RKO (cell line): ENCODE results near the gene CPSF4.
A peak's percentile ranks its signal among the peaks of the same experiment; 100 is the strongest.
"Not testable (repeated sequence)": the region's sequence is repeated elsewhere in the genome, so short reads cannot be mapped to it uniquely, and the experiment has no call there.

Source experiments
- DNase-seq: peaks from one replicate; pipeline ENCODE4 v3.0.0-alpha.2; 2016; ENCODE audit warnings: low spot score

Gene CPSF4

GRCh38 chr7:99408379-99409191, 30.2 kb upstream of the CPSF4 start, which contains the start of the genes BUD31 and PDAP1:
Gene BUD31, plus strand, starts transcription at chr7:99408969. Its CDS starts 2,124 bp downstream, at chr7:99411093.
Gene PDAP1, minus strand, starts transcription at chr7:99408597. Its CDS starts 49 bp downstream, at chr7:99408548.
- DNase-seq = peak; percentile 98

GRCh38 chr7:99409192-99409572, 29.6 kb upstream of the CPSF4 start:
- DNase-seq = peak; percentile 51

- DNase-seq = peak; percentile 48
Observed at GRCh38 chr7:99409806-99410205, 28.9 kb upstream of the CPSF4 start.

GRCh38 chr7:99410635-99411034, 28.1 kb upstream of the CPSF4 start:
- no peak for DNase-seq

GRCh38 chr7:99415513-99416127, 23.1 kb upstream of the CPSF4 start:
- peak; percentile 85 for DNase-seq

- no peak for DNase-seq
Observed at GRCh38 chr7:99418260-99418659, 20.5 kb upstream of the CPSF4 start.

GRCh38 chr7:99419323-99420021, 19.3 kb upstream of the CPSF4 start:
- DNase-seq = no peak

- DNase-seq = no peak
Observed at GRCh38 chr7:99420213-99420612, 18.5 kb upstream of the CPSF4 start.

- no peak for DNase-seq
Observed at GRCh38 chr7:99420986-99421385, 17.8 kb upstream of the CPSF4 start.

- no peak for DNase-seq
Observed at GRCh38 chr7:99422186-99422585, 16.6 kb upstream of the CPSF4 start.

- DNase-seq = no peak
Observed at GRCh38 chr7:99422625-99423024, 16.1 kb upstream of the CPSF4 start.

- no peak for DNase-seq
Observed at GRCh38 chr7:99424932-99425730, 13.6 kb upstream of the CPSF4 start.

GRCh38 chr7:99428972-99429566, 9.7 kb upstream of the CPSF4 start:
- DNase-seq = no peak

GRCh38 chr7:99429756-99430155, 9.0 kb upstream of the CPSF4 start:
- DNase-seq = no peak

GRCh38 chr7:99431756-99432540, 6.8 kb upstream of the CPSF4 start:
- not testable (repeated sequence) for DNase-seq

GRCh38 chr7:99433158-99433557, 5.6 kb upstream of the CPSF4 start:
- DNase-seq = no peak

GRCh38 chr7:99437946-99438572, 684 bp upstream of the CPSF4 start:
- DNase-seq = peak; percentile 37

GRCh38 chr7:99440195-99440594, 1.5 kb downstream of the CPSF4 start:
- peak; percentile 30 for DNase-seq

GRCh38 chr7:99446096-99446495, 7.4 kb downstream of the CPSF4 start:
- peak; percentile 49 for DNase-seq

- DNase-seq = no peak
Observed at GRCh38 chr7:99447943-99448342, 9.2 kb downstream of the CPSF4 start.
